ENCODE results near the gene DNAJC21. TPM values are rescaled to one million over a fixed set of nuclear protein-coding genes. Genes with fewer than 3 reads are reported as not detected.

The DNAJC21 gene
- total and polyA plus RNA-seq, 10 of the 15 experiments (the other 5 are each of a cell fraction or from before 2014, with no cell fraction given), result 9.2 to 53.5 (median 23.7) TPM

- 34% methylated on average over 1 of the region's 1 CpG for WGBS (ENCODE audit: insufficient coverage, insufficient replicate concordance, low lambda C conversion rate, missing lambda C conversion rate)
- Histone ChIP-seq H3K4me2 (ENCODE audit: control insufficient read depth, insufficient read depth) (no peak overlapping the region), H3K79me2 (ENCODE audit: control insufficient read depth, insufficient read depth, low read length) (no peaks in the 10 kb centered on the region), H4K20me1 (ENCODE audit: control insufficient read depth, insufficient read depth) (no peaks in the 10 kb centered on the region), H3K9ac (ENCODE audit: control insufficient read depth, insufficient read depth, low read length) (no peak overlapping the region), H3K4me1 (ENCODE audit: control insufficient read depth, insufficient read depth, low read length) (0 out of 2 replicates have a peak, but pooled peaks cover 5% of the 10 kb centered on the region), H3K27ac (ENCODE audit: control insufficient read depth, insufficient read depth) (no peak overlapping the region), H3K36me3 (ENCODE audit: control insufficient read depth in 2 of 2, insufficient read depth in 2 of 2, low read length in 1 of 2) (no peaks in the 10 kb centered on the region), H2AFZ (ENCODE audit: control insufficient read depth, low read depth, low read length) (no peak overlapping the region), H3K9me3 (replicated peaks; ENCODE audit: control insufficient read depth, insufficient read depth, low read length) (no peaks in the 10 kb centered on the region), H3K4me3 (no peak overlapping the region), H3K27me3 (replicated peaks in 1 of 2; ENCODE audit: control insufficient read depth in 2 of 2, insufficient read depth in 2 of 2, low read length in 1 of 2) (no peaks in the 10 kb centered on the region)
- intact Hi-C loops (cut with micrococcal nuclease; ENCODE audit: unreplicated experiment) (loop anchor here (5.0 to 10.0 kb wide), 3 partner anchors 87 to 520 kb away; partner anchors contain the start of genes BRIX1 and RAD1), in situ Hi-C loops (cut with MboI) (no loop called here)
- SMC1A ChIA-PET (ENCODE audit: uncharacterized antibody, unreplicated experiment), result interaction anchor here (1.6 to 5.5 kb wide), 2 partner anchors 27 to 46 kb away, joined by 7 to 121 read pairs; no protein-coding TSS in a partner anchor
- BruUV-seq (replicated peaks), result no TSS peak
- DNase-seq (ENCODE audit: low read depth, low spot score), result no peak
- no peak for FAIRE-seq
- no peak for ATAC-seq
- POLR2A ChIA-PET, result no interaction called here
- CTCF ChIA-PET, result interaction anchor here (1.0 to 5.0 kb wide), 6 partner anchors 28 to 520 kb away, joined by 4 to 185 read pairs (median 13); no protein-coding TSS in a partner anchor
- RAD21 ChIA-PET (ENCODE audit: unreplicated experiment), result interaction anchor here (0.6 to 6.6 kb wide), 2 partner anchors 46 to 95 kb away, joined by 3 to 123 read pairs; no protein-coding TSS in a partner anchor
- no peak for TF ChIP-seq SREBF2 (IDR thresholded peaks at IDR 0.05; ENCODE audit: low read length)
- TF ChIP-seq HDAC2 (IDR thresholded peaks at IDR 0.05), result no peak
- TF ChIP-seq ZBED1 (IDR thresholded peaks at IDR 0.05; ENCODE audit: borderline replicate concordance), result no peak
- no peak for TF ChIP-seq SREBF1 (IDR thresholded peaks at IDR 0.05; ENCODE audit: low read length)
- no peak for TF ChIP-seq TCF3 (IDR thresholded peaks at IDR 0.05; ENCODE audit: borderline replicate concordance, insufficient read depth, low read depth, low read length)
- no peak for TF ChIP-seq CBX5 (IDR thresholded peaks at IDR 0.05; ENCODE audit: low read depth)
These were observed 75.4 kb downstream of the DNAJC21 start for GRCh38 chr5:35004771-35005170.

Other genes starting within 250 kb of the DNAJC21 start
- gene TTC23L, start 90.4 kb upstream of the DNAJC21 start, total RNA-seq (2014; rRNA removed), result 0.34 and 0.93 TPM in 2 replicates
- gene TTC23L, start 90.4 kb upstream of the DNAJC21 start, total RNA-seq (2014; rRNA removed; fragmentation: Illumina TruSeq; extraction: Trizol), result 0.09 TPM in 1 of 2 replicates, not detected in the other
- gene TTC23L, start 90.4 kb upstream of the DNAJC21 start, total RNA-seq (2021), result not detected in 2 replicates
- not detected in 2 replicates for gene TTC23L, start 90.4 kb upstream of the DNAJC21 start, polyA plus RNA-seq (2011; rRNA removed)
- not detected in 2 replicates for gene TTC23L, start 90.4 kb upstream of the DNAJC21 start, polyA plus RNA-seq (2014; fragmentation: Illumina TruSeq; extraction: Trizol)
- gene TTC23L, start 90.4 kb upstream of the DNAJC21 start, polyA plus RNA-seq (2014; fragmentation: Nextera tagmentation; extraction: Ambion mirVana), result not detected
- not detected in 2 replicates for gene TTC23L, start 90.4 kb upstream of the DNAJC21 start, polyA plus RNA-seq (2014; rRNA removed)
- gene TTC23L, start 90.4 kb upstream of the DNAJC21 start, polyA plus RNA-seq (2016; fragmentation: Nextera tagmentation; extraction: Ambion mirVana), result not detected
- 38.4 and 43.0 TPM in 2 replicates for gene RAD1, start 14.1 kb upstream of the DNAJC21 start, total RNA-seq (2014; rRNA removed)
- gene RAD1, start 14.1 kb upstream of the DNAJC21 start, total RNA-seq (2014; rRNA removed; fragmentation: Illumina TruSeq; extraction: Trizol), result 27.1 and 28.5 TPM in 2 replicates
- 22.4 and 24.3 TPM in 2 replicates for gene RAD1, start 14.1 kb upstream of the DNAJC21 start, total RNA-seq (2021)
- gene RAD1, start 14.1 kb upstream of the DNAJC21 start, polyA plus RNA-seq (2011; rRNA removed), result 31.4 and 36.1 TPM in 2 replicates
- gene RAD1, start 14.1 kb upstream of the DNAJC21 start, polyA plus RNA-seq (2014; fragmentation: Illumina TruSeq; extraction: Trizol), result 17.7 and 21.1 TPM in 2 replicates
- gene RAD1, start 14.1 kb upstream of the DNAJC21 start, polyA plus RNA-seq (2014; fragmentation: Nextera tagmentation; extraction: Ambion mirVana), result 10 to 100 TPM; 43.4 to 58.4 TPM
- gene RAD1, start 14.1 kb upstream of the DNAJC21 start, polyA plus RNA-seq (2014; rRNA removed), result 31.3 and 32.9 TPM in 2 replicates
- gene RAD1, start 14.1 kb upstream of the DNAJC21 start, polyA plus RNA-seq (2016; fragmentation: Nextera tagmentation; extraction: Ambion mirVana), result 10 to 100 TPM; 43.9 to 57.0 TPM
- gene BRIX1, start 13.8 kb upstream of the DNAJC21 start, total RNA-seq (2014; rRNA removed), result 80.5 and 87.2 TPM in 2 replicates
- 74.2 and 80.3 TPM in 2 replicates for gene BRIX1, start 13.8 kb upstream of the DNAJC21 start, total RNA-seq (2014; rRNA removed; fragmentation: Illumina TruSeq; extraction: Trizol)
- 48.3 and 50.4 TPM in 2 replicates for gene BRIX1, start 13.8 kb upstream of the DNAJC21 start, total RNA-seq (2021)
- 71.4 and 113 TPM in 2 replicates for gene BRIX1, start 13.8 kb upstream of the DNAJC21 start, polyA plus RNA-seq (2011; rRNA removed)
- gene BRIX1, start 13.8 kb upstream of the DNAJC21 start, polyA plus RNA-seq (2014; fragmentation: Illumina TruSeq; extraction: Trizol), result 83.1 and 114 TPM in 2 replicates
- gene BRIX1, start 13.8 kb upstream of the DNAJC21 start, polyA plus RNA-seq (2014; fragmentation: Nextera tagmentation; extraction: Ambion mirVana), result 10 to 100 TPM; 58.2 to 77.4 TPM
- 49.5 and 59.5 TPM in 2 replicates for gene BRIX1, start 13.8 kb upstream of the DNAJC21 start, polyA plus RNA-seq (2014; rRNA removed)
- 100 to 1,000 TPM; 113 to 119 TPM for gene BRIX1, start 13.8 kb upstream of the DNAJC21 start, polyA plus RNA-seq (2016; fragmentation: Nextera tagmentation; extraction: Ambion mirVana)
- gene AGXT2, start 118.4 kb downstream of the DNAJC21 start, total RNA-seq (2014; rRNA removed), result not detected in 2 replicates
- not detected in 2 replicates for gene AGXT2, start 118.4 kb downstream of the DNAJC21 start, total RNA-seq (2014; rRNA removed; fragmentation: Illumina TruSeq; extraction: Trizol)
- gene AGXT2, start 118.4 kb downstream of the DNAJC21 start, total RNA-seq (2021), result not detected in 2 replicates
- not detected in 2 replicates for gene AGXT2, start 118.4 kb downstream of the DNAJC21 start, polyA plus RNA-seq (2011; rRNA removed)
- not detected in 2 replicates for gene AGXT2, start 118.4 kb downstream of the DNAJC21 start, polyA plus RNA-seq (2014; fragmentation: Illumina TruSeq; extraction: Trizol)
- not detected for gene AGXT2, start 118.4 kb downstream of the DNAJC21 start, polyA plus RNA-seq (2014; fragmentation: Nextera tagmentation; extraction: Ambion mirVana)
- gene AGXT2, start 118.4 kb downstream of the DNAJC21 start, polyA plus RNA-seq (2014; rRNA removed), result not detected in 2 replicates
- not detected for gene AGXT2, start 118.4 kb downstream of the DNAJC21 start, polyA plus RNA-seq (2016; fragmentation: Nextera tagmentation; extraction: Ambion mirVana)